Large intestine (tissue), 3 donors: ENCODE measurements around the gene SORBS2. TPM values are rescaled to one million over a fixed set of nuclear protein-coding genes. Genes with fewer than 3 reads are reported as not detected.

Experiments
- DNase-seq, 2 donors: peaks; one replicate each; pipeline versions ENCODE4 v3.0.0 to v3.0.0-alpha.2; 2013
- H3K27ac ChIP-seq: one replicate; pipeline ENCODE4 v1.5.1; 2013; ENCODE audit warnings: low read length
- H3K27me3 ChIP-seq: 2 replicates; pipeline ENCODE4 v1.6.1; 2013; ENCODE audit warnings: low read length; ENCODE audit not compliant: control insufficient read depth, insufficient read depth
- H3K36me3 ChIP-seq: 2 replicates; pipeline ENCODE4 v1.6.1; 2013; ENCODE audit warnings: low read length; ENCODE audit not compliant: control insufficient read depth, insufficient read depth
- H3K4me1 ChIP-seq: one replicate; pipeline ENCODE4 v1.6.1; 2013; ENCODE audit warnings: low read length; ENCODE audit not compliant: control insufficient read depth, insufficient read depth
- H3K4me3 ChIP-seq: one replicate; pipeline ENCODE4 v1.5.1; 2013; ENCODE audit warnings: low read length
- H3K9me3 ChIP-seq: one replicate; pipeline ENCODE4 v1.6.1; 2013; ENCODE audit warnings: mild to moderate bottlenecking, low read depth, low read length, moderate library complexity; ENCODE audit not compliant: control insufficient read depth
- WGBS: methylation state at CpG from one replicate; pipeline ENCODE4 v1.1.5; 2013; ENCODE audit warnings: low lambda C conversion rate; ENCODE audit not compliant: insufficient coverage; 5-methylcytosine and 5-hydroxymethylcytosine counted together
- polyA plus RNA-seq: library from polyadenylated mRNA; unstranded; fragments of 120-200 nt; gene quantifications from one replicate; pipeline ENCODE4 v1.2.1, GENCODE V29; 2013

SORBS2 gene
- polyA plus RNA-seq, 1 donor: 34.4 TPM

- Histone ChIP-seq H3K9me3 (no peaks in the 10 kb centered on the region), H3K36me3 (no peaks in the 10 kb centered on the region), H3K27me3 (no peaks in the 10 kb centered on the region), H3K27ac (no peak overlapping the region), H3K4me3 (no peak overlapping the region), H3K4me1 (no peaks in the 10 kb centered on the region)
- WGBS: 100% methylated on average over 1 of the region's 6 CpGs
- no peak for DNase-seq
These were observed 70.2 kb downstream of the SORBS2 start for GRCh38 chr4:185741795-185742194.

GRCh38 chr4:185740471-185740873 is 71.5 kb downstream of the SORBS2 start:
- WGBS: no CpG with 5 or more reads among the region's 4 CpGs
- no peak overlapping the region for H3K27ac ChIP-seq

GRCh38 chr4:185738820-185739219 is 73.2 kb downstream of the SORBS2 start:
- Histone ChIP-seq H3K4me1 (no peaks in the 10 kb centered on the region), H3K27me3 (no peaks in the 10 kb centered on the region), H3K9me3 (no peaks in the 10 kb centered on the region), H3K4me3 (no peak overlapping the region), H3K27ac (no peak overlapping the region), H3K36me3 (no peaks in the 10 kb centered on the region)
- no peak for DNase-seq

More at GRCh38 chr4:185740471-185740873, 71.5 kb downstream of the SORBS2 start:
- no peak for DNase-seq
- no peaks in the 10 kb centered on the region for H3K4me1 ChIP-seq
- no peak overlapping the region for H3K4me3 ChIP-seq
- H3K9me3 ChIP-seq: no peaks in the 10 kb centered on the region
- no peaks in the 10 kb centered on the region for H3K27me3 ChIP-seq
- no peaks in the 10 kb centered on the region for H3K36me3 ChIP-seq

- no peaks in the 10 kb centered on the region for H3K27me3 ChIP-seq
- H3K9me3 ChIP-seq: peaks cover 2% of the 10 kb centered on the region
- H3K27ac ChIP-seq: no peak overlapping the region
- DNase-seq: peak in 1 of 2 donors; percentile 8
- 71% methylated on average over 7 of the region's 10 CpGs for WGBS
- no peak overlapping the region for H3K4me3 ChIP-seq
- no peaks in the 10 kb centered on the region for H3K4me1 ChIP-seq
- H3K36me3 ChIP-seq: peaks cover 5% of the 10 kb centered on the region
These were observed 73.9 kb downstream of the SORBS2 start for GRCh38 chr4:185738038-185738552.

GRCh38 chr4:185737489-185738037 is 74.4 kb downstream of the SORBS2 start:
- WGBS: 100% methylated on average over 1 of the region's 21 CpGs
- no peak overlapping the region for H3K27ac ChIP-seq
- H3K36me3 ChIP-seq: peaks cover 7% of the 10 kb centered on the region
- H3K9me3 ChIP-seq: peaks cover 2% of the 10 kb centered on the region
- no peaks in the 10 kb centered on the region for H3K4me1 ChIP-seq
- H3K27me3 ChIP-seq: no peaks in the 10 kb centered on the region
- no peak for DNase-seq
- no peak overlapping the region for H3K4me3 ChIP-seq

- Histone ChIP-seq H3K27me3 (no peaks in the 10 kb centered on the region), H3K36me3 (peaks cover 7% of the 10 kb centered on the region), H3K4me3 (no peak overlapping the region), H3K9me3 (peaks cover 2% of the 10 kb centered on the region), H3K27ac (no peak overlapping the region), H3K4me1 (no peaks in the 10 kb centered on the region)
- no CpG with 5 or more reads among the region's 5 CpGs for WGBS
- no peak for DNase-seq
These were observed 75.1 kb downstream of the SORBS2 start for GRCh38 chr4:185736882-185737281.

GRCh38 chr4:185735866-185736400 is 76.1 kb downstream of the SORBS2 start:
- no peak overlapping the region for H3K4me3 ChIP-seq
- no peaks in the 10 kb centered on the region for H3K4me1 ChIP-seq
- H3K27me3 ChIP-seq: no peaks in the 10 kb centered on the region
- no peak for DNase-seq
- no CpG with 5 or more reads among the region's 4 CpGs for WGBS
- no peak overlapping the region for H3K27ac ChIP-seq
- H3K36me3 ChIP-seq: peaks cover 7% of the 10 kb centered on the region
- peaks cover 2% of the 10 kb centered on the region for H3K9me3 ChIP-seq

GRCh38 chr4:185734930-185735329 is 77.1 kb downstream of the SORBS2 start:
- WGBS: 100% methylated on average over 1 of the region's 2 CpGs
- H3K4me1 ChIP-seq: no peaks in the 10 kb centered on the region
- no peak overlapping the region for H3K27ac ChIP-seq
- peaks cover 7% of the 10 kb centered on the region for H3K36me3 ChIP-seq
- H3K27me3 ChIP-seq: no peaks in the 10 kb centered on the region
- H3K9me3 ChIP-seq: peaks cover 2% of the 10 kb centered on the region
- DNase-seq: no peak
- H3K4me3 ChIP-seq: no peak overlapping the region

- WGBS: 100% methylated on average over 2 of the region's 5 CpGs
- DNase-seq: no peak
- no peak overlapping the region for H3K27ac ChIP-seq
These were observed 77.8 kb downstream of the SORBS2 start for GRCh38 chr4:185734214-185734613.

GRCh38 chr4:185730849-185731608 is 81.0 kb downstream of the SORBS2 start:
- DNase-seq: no peak
- Histone ChIP-seq H3K27me3 (no peaks in the 10 kb centered on the region), H3K36me3 (peaks cover 7% of the 10 kb centered on the region), H3K4me3 (no peak overlapping the region), H3K9me3 (peaks cover 2% of the 10 kb centered on the region), H3K27ac (no peak overlapping the region), H3K4me1 (no peaks in the 10 kb centered on the region)
- WGBS: 100% methylated on average over 1 of the region's 3 CpGs

More at GRCh38 chr4:185734214-185734613, 77.8 kb downstream of the SORBS2 start:
- no peaks in the 10 kb centered on the region for H3K4me1 ChIP-seq
- H3K9me3 ChIP-seq: peaks cover 2% of the 10 kb centered on the region
- H3K36me3 ChIP-seq: peaks cover 7% of the 10 kb centered on the region
- no peak overlapping the region for H3K4me3 ChIP-seq
- no peaks in the 10 kb centered on the region for H3K27me3 ChIP-seq
